Retina (tissue), 1 donor: ENCODE measurements around the gene VMAC.

Experiments used
- DNase-seq: peaks from one replicate; pipeline ENCODE4 v3.0.0-alpha.2; 2016

Gene VMAC

DNA sequence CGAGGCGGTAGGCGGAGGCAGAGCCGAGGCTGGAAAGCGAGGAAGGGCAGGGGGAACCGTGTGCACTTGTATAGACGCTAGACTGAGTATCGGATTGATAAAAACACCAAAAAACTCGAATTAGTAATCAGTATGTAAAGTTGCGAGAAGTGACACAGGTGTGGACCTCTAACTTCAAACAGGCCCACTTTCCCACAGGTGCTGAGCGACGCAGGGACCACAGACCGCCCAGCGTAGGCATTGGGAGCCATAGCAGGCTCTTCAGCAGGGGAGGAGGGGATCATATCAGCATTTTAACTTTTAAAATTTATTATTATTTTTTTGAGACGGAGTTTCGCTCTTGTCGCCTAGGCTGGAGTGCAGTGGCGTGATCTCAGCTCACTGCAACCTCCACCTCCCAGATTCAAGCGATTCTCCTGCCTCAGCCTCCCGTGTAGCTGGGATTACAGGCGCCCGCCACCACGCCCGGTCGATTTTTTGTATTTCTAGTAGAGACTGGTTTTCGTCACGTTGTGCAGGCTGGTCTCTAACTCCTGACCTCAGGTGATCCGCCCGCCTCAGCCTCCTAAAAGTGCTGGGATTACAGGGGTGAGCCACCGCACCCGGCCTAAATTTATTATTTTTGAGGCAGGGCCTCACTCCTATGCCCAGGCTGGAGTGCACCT is 574 bp downstream of the VMAC start:
- no peak for DNase-seq

DNA sequence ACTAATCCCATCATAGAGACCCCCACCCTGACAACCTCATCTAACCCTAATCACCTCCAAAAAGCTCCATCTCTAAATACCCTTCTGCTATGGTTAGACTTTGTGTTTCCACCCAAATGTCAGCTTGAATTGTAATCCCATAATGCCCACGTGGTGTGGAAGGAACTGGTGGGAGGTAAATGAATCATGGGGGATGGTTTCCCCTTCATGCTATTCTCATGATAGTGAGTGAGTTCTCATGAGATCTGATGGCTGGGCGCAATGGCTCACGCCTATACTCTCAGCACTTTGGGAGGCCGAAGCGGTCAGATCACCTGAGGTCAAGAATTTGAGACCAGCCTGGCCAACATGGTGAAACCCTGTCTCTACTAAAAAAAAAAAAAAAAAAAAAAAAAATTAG is 2.6 kb downstream of the VMAC start:
- no peak for DNase-seq

DNA sequence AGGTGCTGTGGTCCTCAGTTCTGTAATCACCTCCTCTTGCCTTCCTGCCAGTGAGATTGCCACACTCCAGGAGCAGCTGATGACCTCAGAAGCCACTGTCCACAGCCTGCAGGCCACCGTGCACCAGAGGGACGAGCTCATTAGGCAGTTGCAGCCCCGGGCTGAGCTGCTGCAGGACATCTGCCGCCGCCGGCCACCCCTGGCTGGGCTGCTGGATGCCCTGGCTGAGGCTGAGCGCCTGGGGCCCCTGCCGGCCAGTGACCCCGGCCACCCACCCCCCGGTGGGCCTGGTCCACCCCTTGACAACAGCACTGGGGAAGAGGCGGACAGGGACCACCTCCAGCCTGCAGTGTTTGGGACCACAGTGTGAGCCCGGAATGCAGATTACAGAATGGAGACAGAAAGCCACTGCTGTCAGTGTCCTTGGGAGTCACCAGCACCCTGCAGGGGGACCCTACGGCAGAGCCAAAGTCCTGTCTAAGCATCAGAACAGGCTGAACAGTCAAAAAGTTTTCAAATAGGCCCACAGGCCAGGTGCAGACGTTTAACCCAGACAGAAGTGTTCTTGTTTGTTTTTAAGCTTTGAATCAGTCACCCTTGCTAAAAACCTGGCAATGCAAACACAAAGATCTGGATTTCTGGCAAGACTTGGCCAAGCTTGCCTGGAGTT is 4.2 kb downstream of the VMAC start:
- DNase-seq: no peak

DNA sequence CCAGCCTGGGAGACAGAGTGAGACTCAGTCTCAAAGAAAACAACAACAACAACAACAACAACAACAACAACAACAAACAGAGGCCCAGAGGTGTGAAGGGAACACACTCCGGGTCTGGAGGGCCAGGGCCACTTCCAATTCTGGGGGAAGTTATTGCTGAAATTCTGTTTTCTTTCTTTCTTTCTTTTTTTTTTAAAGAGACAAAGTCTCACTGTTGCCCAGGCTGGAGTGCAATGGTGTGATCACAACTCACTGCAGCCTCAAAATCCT is 5.9 kb downstream of the VMAC start:
- DNase-seq: no peak

- no peak for DNase-seq
These were observed 6.7 kb downstream of the VMAC start for GRCh38 chr19:5911366-5911765.

- no peak for DNase-seq
These were observed 9.2 kb downstream of the VMAC start, which contains the start of gene CAPS for GRCh38 chr19:5913739-5914357. Gene CAPS, plus strand, starts transcription at chr19:5914254. Its CDS starts 153 bp downstream, at chr19:5914407.

GRCh38 chr19:5914358-5914774 is 9.7 kb downstream of the VMAC start:
- DNase-seq: no peak

- no peak for DNase-seq
These were observed 10.5 kb downstream of the VMAC start for GRCh38 chr19:5914946-5915781.

DNA sequence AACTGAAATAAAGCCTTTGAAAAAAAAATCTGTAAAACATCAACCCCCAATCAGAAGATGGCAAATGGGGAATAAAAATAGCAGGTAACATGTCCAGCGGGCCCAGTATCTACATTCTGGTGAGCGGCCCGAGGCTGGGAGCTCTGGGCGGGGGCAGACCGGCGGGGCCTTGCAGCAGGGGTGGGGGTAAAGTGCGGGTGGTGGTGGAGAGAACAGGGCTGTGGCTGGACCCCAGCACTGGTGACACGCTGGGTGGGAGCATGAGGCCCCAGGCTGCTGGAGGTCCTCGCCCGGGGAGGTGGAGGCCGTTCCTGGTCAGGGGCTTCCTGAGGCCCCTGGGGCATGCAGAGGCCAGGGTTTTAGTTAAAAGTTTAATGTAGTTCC is 11.1 kb downstream of the VMAC start:
- no peak for DNase-seq

DNA sequence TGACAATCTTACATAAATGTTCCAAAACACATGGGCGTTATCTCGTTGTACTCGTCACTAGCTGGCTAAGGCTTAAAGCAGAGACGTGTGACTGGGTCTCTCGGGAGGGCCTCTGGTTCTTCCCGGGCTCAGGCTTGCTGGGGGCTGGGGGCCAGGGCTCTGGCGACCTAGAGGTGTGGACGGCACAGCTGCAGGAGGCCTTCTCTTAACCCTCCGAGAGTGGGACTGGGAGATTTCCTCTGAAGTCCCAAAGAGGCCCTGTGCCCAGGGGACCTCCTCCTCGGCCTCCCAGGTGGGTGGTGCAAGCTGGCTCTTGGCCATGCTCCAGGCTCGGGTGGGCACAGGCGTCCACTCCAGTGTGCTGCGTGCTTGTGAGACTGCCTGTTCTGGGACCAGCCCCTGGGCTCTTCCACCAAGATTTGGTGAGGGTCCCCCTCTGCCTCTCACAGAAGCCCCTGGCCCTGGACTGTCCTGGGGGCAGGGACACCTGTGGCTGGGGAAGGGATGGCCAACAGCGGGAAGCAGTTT is 11.6 kb downstream of the VMAC start:
- DNase-seq: no peak

DNA sequence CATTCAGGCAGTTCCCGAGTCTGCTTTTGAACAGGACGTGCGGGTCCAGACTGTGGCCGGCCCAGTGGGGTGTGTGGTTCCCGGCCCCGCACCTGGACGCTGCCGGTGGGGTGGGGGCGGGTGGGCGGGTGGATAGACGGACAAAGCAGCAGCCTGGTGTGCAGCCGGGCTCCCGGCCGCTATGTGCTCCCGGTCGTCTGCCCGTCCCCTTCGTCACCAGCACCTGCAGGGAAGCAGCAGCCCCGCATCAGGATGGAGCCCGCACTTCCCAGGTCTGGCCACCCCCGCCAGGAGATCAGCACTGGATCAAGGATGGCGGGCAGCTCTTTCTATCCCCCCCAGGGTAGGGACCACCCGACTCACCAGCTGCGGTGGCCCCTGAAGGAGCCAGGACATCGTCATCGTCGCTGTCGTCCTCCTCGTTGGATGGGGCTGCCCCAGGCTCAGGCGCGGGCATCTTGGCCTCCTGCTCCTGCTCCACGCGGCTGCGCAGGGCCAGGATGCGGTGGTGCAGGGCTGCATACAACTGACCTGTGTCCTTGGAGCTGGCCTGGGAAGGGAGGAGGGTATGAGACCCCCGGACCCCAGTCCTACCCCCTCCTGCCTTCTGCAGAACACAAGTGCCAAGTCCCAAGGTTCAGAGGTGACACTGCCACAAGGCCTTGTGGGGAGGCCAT is 12.9 kb downstream of the VMAC start:
- DNase-seq: no peak

DNA sequence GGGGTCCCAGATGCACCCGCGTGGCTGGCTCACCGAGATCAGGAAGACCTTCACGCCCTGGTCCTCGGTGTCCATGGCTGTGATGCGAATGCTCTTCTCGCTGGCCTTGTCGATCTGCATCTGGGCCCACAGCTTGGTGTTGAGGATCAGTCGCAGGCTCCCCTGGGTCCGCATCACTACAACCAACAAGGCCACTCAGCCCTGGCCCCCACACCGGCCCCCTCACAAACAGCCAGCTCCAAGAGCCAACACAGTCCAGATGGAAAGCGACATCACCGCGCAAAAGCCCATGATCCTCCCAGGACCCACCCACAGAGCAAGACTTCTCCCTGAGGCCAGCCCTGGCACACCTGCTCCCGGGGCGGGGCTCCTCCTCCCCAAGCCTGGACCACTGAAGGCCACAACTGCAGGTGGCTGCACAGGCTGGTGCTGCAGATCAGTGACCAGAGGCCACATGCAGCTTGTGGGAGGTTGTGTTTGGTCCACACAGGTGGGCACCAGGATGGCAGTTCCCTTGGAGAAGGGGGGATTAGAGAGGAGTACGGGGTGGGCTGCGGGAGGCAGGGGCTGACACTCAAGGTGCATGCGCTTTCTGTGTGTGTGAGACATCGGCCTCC is 13.9 kb downstream of the VMAC start:
- DNase-seq: no peak

- no peak for DNase-seq
These were observed 17.0 kb downstream of the VMAC start for GRCh38 chr19:5921516-5922160.

GRCh38 chr19:5922161-5922545 is 17.5 kb downstream of the VMAC start:
- DNase-seq: no peak

DNA sequence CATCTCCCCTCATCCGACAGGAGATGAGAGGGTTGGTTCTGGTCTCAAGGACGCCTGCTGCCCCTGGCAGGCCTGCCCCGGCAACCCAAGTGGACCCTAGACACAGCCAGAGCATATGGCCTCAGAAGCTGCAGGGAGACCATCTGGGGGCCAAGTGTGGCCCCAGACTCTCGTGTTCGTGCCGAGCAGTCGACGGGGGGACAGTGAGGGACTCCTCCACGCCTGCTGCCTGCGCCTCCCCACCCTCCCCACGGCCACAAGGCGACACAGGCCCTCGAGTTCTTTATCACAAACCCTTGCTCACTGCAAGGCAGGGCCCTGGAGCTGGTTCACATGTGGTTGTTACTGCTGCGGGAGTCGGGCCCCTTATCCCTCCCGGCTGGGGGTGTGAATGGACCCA is 18.7 kb downstream of the VMAC start:
- no peak for DNase-seq

DNA sequence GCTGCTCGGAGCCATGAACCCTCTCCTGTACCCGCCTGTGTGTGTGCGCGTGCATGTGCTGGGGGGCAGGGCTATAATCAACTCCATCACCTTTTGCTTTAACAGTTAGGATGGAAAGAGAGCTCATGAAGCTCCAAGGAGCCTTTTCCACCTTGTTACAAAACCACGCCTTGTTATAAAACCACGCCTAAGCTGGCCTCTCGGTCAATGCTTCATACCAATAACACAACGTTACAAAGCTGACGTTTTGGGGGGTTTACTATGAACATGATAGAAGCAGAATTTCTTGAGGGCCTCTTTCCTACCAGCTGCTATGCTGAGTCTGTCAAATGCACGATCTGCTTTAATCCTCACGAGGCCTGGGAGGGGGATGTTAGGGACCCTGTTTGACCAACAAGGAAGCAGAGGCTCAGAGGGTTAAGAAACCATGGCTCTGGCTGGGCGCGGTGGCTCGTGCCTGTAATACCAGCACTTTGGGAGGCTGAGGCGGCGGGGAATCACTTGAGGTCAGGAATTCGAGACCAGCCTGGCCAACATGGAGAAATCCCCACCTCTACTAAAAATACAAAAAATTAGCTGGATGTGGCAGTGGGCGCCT is 21.3 kb downstream of the VMAC start:
- DNase-seq: no peak

GRCh38 chr19:5926641-5927440 is 22.2 kb downstream of the VMAC start:
- no peak for DNase-seq

DNA sequence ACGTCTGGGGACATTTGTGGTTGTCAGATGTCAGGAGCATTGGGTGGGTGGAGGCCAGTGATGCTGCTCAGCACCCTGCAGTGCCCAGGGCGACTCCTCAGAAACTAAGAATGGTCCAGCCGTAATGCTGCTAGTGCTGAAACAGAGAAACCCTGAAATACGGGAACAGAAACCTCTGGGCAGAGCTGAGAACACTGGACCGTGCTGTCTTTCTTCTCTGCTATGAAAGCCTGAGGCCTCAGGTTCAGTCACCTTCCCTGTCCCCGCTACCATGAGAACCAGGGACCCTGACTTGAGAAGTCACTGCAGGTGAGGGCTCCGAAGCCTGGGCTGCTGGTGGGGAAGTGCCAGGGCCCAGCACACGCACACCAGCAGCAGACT is 22.8 kb downstream of the VMAC start:
- no peak for DNase-seq

- DNase-seq: no peak
These were observed 24.5 kb downstream of the VMAC start for GRCh38 chr19:5929179-5929578.

DNA sequence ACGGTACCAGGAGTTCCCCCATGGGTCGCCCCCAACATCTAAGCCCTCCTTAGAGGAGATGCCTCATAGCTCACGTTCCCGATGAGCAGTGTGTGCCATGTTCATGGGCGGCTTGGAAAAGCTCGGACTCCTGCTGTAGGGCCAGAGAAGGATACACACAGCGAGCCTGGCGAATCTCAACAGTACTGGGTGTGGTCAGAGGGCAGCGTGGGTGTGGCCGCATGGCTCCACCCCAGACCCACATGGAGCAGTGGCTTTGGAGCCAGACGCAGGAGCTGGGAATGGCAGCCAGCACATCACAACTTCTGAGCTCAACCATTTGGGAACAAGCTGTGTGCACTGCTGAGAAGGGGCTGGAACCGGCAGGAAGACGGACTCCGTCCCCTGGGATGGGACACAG is 25.0 kb downstream of the VMAC start:
- DNase-seq: no peak

- no peak for DNase-seq
These were observed 26.6 kb downstream of the VMAC start for GRCh38 chr19:5931251-5931650.
